ENCODE results near the gene WNT10A. TPM values are rescaled to one million over a fixed set of nuclear protein-coding genes. Genes with fewer than 3 reads are reported as not detected.

WNT10A gene
- total RNA-seq, 6 experiments from 2014 or later: 0.31 TPM; not detected in 5

DNA sequence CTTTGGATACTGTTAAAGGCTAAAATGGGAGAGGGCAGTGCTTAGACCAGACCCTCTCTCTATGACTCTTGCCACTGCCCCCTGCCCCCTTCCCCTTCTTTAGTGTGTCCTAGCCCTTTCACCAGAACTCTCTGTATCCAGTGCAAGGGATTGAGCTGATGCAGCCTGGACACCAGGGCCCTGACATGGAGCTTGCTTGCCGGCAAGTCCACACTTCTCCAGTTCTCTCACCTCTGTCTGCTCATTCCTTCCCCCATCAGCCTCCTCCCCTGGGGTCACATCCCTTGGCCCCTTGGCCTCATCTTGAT lies 22.6 kb upstream of the WNT10A start:
- TF ChIP-seq POLR2A (IDR thresholded peaks at IDR 0.05): no peak
- TF ChIP-seq, protein P1, sequence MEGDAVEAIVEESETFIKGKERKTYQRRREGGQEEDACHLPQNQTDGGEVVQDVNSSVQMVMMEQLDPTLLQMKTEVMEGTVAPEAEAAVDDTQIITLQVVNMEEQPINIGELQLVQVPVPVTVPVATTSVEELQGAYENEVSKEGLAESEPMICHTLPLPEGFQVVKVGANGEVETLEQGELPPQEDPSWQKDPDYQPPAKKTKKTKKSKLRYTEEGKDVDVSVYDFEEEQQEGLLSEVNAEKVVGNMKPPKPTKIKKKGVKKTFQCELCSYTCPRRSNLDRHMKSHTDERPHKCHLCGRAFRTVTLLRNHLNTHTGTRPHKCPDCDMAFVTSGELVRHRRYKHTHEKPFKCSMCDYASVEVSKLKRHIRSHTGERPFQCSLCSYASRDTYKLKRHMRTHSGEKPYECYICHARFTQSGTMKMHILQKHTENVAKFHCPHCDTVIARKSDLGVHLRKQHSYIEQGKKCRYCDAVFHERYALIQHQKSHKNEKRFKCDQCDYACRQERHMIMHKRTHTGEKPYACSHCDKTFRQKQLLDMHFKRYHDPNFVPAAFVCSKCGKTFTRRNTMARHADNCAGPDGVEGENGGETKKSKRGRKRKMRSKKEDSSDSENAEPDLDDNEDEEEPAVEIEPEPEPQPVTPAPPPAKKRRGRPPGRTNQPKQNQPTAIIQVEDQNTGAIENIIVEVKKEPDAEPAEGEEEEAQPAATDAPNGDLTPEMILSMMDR (IDR thresholded peaks at IDR 0.05): no peak
- no peak overlapping the region for H3K27ac ChIP-seq
- peaks cover 0 to 6% of the 10 kb centered on the region in 2 donors for H3K27me3 ChIP-seq
- ATAC-seq (no peak), DNase-seq (no peak)
- intact Hi-C loops (cut with DNase I): loop anchor here in 1 of 2 donors (10.0 kb wide), 1 partner anchor 133 kb away; no protein-coding TSS in a partner anchor
- H3K4me1 ChIP-seq: peaks cover 0 to 8% (median 1%) of the 10 kb centered on the region in 4 donors
- no peak overlapping the region for H3K4me3 ChIP-seq
- WGBS (ENCODE audit: insufficient coverage, low coverage, low lambda C conversion rate, missing lambda C conversion rate): 30% methylated on average over 1 of the region's 1 CpG
- H3K9me3 ChIP-seq: no peaks in the 10 kb centered on the region
- H3K36me3 ChIP-seq: no peaks in the 10 kb centered on the region

DNA sequence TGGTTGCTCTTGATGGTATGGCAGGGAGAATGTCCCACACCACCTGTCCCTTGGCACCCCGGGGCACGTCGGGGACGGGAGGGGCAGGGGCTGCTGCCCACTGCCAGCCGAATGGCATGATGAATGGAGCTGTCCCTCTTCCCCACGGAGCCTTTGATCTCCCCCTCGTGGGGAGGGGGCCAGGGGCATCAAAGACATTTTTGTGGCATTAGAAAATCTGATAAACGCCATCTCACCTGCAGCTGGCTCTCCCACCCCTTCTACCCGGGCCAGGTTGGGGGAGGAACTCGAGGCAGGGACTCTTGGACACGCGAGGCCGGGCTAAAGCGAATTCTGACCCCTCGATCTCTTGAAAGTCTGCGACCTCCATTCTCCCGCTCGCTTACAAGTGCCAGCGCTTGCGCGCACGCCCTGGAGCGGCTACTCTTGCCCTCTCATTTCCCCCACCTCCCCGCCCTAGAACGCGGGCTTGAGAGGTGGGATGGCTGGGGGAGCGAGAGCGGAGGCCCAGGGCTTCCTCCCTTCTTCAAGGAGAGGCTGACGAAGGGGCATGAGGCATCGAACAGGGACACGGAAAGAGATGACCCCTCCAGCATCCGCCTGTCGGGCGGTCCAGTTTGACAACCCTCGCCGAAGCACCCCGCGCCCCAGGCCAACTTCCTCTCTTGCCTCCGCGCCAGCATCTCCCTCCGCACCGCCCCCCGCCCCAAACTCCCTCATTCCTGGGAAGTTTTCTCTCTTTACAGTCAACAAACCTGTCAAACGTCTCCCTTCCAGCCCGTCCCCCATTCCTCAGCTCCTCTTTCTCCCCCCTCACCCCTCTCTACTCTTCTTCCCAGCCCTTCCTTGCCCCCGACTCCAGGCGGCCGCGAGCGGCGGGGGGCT lies 21.7 kb upstream of the WNT10A start:
- WGBS (ENCODE audit: insufficient coverage, low coverage, low lambda C conversion rate, missing lambda C conversion rate): 3% methylated on average over 33 of the region's 51 CpGs
- Histone ChIP-seq H3K9me3 (no peaks in the 10 kb centered on the region), H3K27me3 (peaks cover 0 to 6% of the 10 kb centered on the region in 2 donors), H3K4me3 (no peak overlapping the region), H3K4me1 (peaks cover 0 to 8% (median 1%) of the 10 kb centered on the region in 4 donors), H3K27ac (no peak overlapping the region), H3K36me3 (no peaks in the 10 kb centered on the region)
- ATAC-seq (no peak), DNase-seq (no peak)
- intact Hi-C loops (cut with DNase I): loop anchor here in 1 of 2 donors (10.0 kb wide), 1 partner anchor 134 kb away; no protein-coding TSS in a partner anchor
- TF ChIP-seq POLR2A (IDR thresholded peaks at IDR 0.05): no peak
- TF ChIP-seq, protein P1 (IDR thresholded peaks at IDR 0.05): no peak

DNA sequence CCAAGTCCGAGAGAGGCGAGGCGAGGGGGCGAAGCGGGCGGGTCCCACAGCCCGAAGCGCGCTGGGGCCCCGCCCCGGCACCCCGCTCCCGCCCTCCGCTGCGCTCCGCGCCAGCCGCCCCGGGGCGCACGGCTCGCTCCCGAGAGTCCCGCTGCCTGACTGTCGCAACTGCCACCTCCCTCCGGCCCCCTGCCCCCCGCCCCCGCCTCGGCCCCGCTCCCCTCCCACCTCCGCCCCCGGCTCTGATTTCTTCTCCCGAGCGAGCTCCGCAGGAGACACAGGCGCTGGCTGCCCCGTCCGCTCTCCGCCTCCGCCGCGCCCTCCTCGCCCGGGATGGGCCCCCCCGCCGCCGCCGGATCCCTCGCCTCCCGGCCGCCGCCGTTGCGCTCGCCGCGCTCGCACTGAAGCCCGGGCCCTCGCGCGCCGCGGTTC lies 21.1 kb upstream of the WNT10A start, which contains the start of gene WNT6:
Gene WNT6 (plus strand): TSS at position 250 of the 432 bp plus-strand sequence. CDS start 233 bp downstream, outside the sequence.
- no peak for ATAC-seq

DNA sequence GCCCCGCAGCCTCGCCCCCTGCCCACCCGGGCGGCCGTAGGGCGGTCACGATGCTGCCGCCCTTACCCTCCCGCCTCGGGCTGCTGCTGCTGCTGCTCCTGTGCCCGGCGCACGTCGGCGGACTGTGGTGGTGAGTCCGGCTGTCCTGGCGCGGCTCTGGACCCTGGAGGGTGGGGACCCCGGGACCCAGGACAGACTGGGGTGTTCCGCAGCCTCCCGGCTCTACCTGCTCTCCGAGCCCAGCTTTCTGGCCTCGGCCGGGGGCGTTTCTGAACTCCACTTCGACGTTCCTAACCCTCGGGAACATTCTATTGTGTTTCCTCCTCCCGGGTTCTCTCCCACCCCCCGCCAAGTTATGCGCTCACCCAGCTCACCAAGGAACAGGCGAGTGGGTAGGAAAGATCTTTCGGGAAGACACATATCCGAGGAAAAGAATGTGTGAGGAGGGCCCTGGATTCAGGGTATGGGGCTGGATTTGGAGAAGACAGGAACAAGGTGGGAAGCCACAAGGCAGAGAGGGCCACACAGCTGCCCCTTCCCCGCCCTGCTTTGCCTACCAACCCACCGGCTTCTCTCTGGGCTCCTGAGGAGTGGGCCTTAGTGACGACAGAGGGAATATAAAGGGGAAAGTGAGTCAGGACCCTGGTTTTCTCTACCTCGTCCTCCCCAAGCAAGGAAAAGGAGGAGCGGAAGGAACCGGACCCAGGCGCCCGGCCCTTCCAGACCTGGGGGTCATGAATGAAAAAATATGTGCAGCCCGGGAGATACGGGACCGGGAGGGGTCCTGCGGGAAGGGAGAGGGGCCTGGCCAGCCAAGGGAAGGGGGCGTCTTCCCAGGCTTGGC lies 20.4 kb upstream of the WNT10A start:
- Histone ChIP-seq H3K4me1 (peaks cover 0 to 8% (median 1%) of the 10 kb centered on the region in 4 donors), H3K9me3 (no peaks in the 10 kb centered on the region), H3K27me3 (peaks cover 0 to 6% of the 10 kb centered on the region in 2 donors), H3K36me3 (no peaks in the 10 kb centered on the region), H3K4me3 (no peak overlapping the region), H3K27ac (no peak overlapping the region)
- no peak for ATAC-seq
- intact Hi-C loops (cut with DNase I): loop anchor here in 1 of 2 donors (10.0 kb wide), 1 partner anchor 135 kb away; no protein-coding TSS in a partner anchor
- TF ChIP-seq, protein P1 (IDR thresholded peaks at IDR 0.05): no peak
- no peak for TF ChIP-seq POLR2A (IDR thresholded peaks at IDR 0.05)
- DNase-seq: no peak
- 7% methylated on average over 26 of the region's 47 CpGs for WGBS (ENCODE audit: insufficient coverage, low coverage, low lambda C conversion rate, missing lambda C conversion rate)

More for the DNA sequence above, 21.1 kb upstream of the WNT10A start, which contains the start of gene WNT6:
- WGBS (ENCODE audit: insufficient coverage, low coverage, low lambda C conversion rate, missing lambda C conversion rate): 0% methylated on average over 5 of the region's 64 CpGs
- peaks cover 0 to 6% of the 10 kb centered on the region in 2 donors for H3K27me3 ChIP-seq
- DNase-seq: no peak
- no peak within 1 kb of the TSS for H3K27ac ChIP-seq
- H3K4me1 ChIP-seq: peaks cover 0 to 8% (median 1%) of the 10 kb centered on the region in 4 donors
- H3K4me3 ChIP-seq: no peak within 1 kb of the TSS
- H3K9me3 ChIP-seq: no peaks in the 10 kb centered on the region
- intact Hi-C loops (cut with DNase I): loop anchor here in 1 of 2 donors (10.0 kb wide), 1 partner anchor 135 kb away; no protein-coding TSS in a partner anchor
- TF ChIP-seq, protein P1 (IDR thresholded peaks at IDR 0.05): no peak
- TF ChIP-seq POLR2A (IDR thresholded peaks at IDR 0.05): no peak
- no peaks in the 10 kb centered on the region for H3K36me3 ChIP-seq
